GM21619 (cell line): ENCODE results near the gene SLC15A3.
"Not testable (repeated sequence)": the region's sequence is repeated elsewhere in the genome, so short reads cannot be mapped to it uniquely, and the experiment has no call there.

ENCODE experiments used
- ATAC-seq: cut with Tn5 transposase; IDR thresholded peaks from one replicate; pipeline ENCODE4 v1.9.1; 2021; ENCODE audit not compliant: unreplicated experiment

SLC15A3 gene

GRCh38 chr11:60917267-60917666, 34.7 kb downstream of the SLC15A3 start:
- ATAC-seq, result no peak

GRCh38 chr11:60916669-60917206, 35.2 kb downstream of the SLC15A3 start:
- ATAC-seq, result no peak

GRCh38 chr11:60915248-60915914, 36.6 kb downstream of the SLC15A3 start:
- peak; percentile 51 for ATAC-seq

DNA sequence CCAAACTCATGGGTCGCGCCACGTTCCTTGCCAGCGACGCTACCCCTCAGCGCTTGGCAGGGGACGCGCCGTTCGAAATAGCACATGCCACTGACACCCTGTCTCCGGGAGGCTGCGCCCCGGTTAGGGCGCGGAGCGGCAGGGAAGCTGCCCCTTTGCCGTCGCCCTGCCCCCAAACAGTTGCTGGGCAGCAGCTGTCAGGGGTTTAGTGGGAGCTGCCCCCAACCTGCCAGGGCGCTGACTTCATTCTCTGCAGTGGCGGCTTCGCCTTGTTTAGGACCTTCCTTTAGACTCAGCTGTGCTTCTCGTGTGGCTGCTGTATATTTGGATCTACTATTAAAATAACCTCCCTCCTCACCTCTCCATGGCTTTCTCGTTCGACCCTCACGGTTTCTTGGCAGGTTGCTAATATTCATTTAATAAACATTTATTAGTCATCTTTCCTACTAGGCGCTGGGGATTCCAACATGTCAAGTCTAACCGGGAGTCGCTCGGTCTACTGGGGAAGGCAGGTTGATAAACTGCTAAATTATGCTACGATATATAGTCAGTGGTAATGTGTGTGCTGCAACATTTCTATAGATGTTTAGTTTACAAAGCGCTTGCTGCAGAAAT, 37.2 kb downstream of the SLC15A3 start:
- peak; percentile 2 for ATAC-seq

- ATAC-seq, result peak; percentile 36
Measured at GRCh38 chr11:60913793-60914632, 38.0 kb downstream of the SLC15A3 start, which contains the start of gene TMEM109. TSS of gene TMEM109 (plus strand) at chr11:60914158. CDS start at chr11:60919694, 5,536 bp downstream.

DNA sequence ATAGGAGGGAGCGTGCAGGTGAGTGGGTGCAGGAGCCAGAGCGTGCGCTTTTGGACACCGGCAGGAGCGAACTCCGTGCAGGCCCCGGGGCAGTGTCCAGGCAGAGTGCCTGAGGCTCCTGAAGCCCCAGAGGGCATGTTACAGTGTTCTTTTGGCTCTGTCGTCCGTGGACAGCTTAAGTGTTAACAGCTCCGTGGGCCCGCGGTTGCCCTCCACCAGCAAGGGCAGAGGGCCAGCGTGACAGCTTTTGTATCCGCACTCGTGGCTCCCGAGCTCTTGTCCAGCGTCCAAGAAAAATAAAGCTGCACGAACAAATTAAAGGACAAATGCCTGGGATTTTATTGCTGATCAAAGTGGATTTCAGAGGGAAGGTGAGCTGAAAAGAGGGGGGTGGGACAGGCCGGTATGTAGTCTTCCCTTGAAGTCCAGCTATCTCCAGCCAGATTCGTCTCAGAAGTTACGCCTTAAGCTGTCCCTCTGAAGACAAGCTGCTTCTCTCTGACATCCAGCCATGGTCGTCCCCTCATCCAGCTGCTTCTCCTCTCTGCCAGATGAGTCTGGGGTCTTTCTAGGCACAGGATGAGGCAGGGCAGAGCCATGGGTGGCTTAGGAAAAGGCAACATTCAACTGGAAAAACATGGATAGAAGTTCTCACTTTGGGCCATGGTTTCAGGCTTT, 39.0 kb downstream of the SLC15A3 start:
- no peak for ATAC-seq

- ATAC-seq, result no peak
Measured at GRCh38 chr11:60912223-60912850, 39.6 kb downstream of the SLC15A3 start.

- ATAC-seq, result no peak
Measured at GRCh38 chr11:60910711-60911380, 41.1 kb downstream of the SLC15A3 start.

- peak; percentile 29 for ATAC-seq
Measured at GRCh38 chr11:60910281-60910687, 41.7 kb downstream of the SLC15A3 start.

DNA sequence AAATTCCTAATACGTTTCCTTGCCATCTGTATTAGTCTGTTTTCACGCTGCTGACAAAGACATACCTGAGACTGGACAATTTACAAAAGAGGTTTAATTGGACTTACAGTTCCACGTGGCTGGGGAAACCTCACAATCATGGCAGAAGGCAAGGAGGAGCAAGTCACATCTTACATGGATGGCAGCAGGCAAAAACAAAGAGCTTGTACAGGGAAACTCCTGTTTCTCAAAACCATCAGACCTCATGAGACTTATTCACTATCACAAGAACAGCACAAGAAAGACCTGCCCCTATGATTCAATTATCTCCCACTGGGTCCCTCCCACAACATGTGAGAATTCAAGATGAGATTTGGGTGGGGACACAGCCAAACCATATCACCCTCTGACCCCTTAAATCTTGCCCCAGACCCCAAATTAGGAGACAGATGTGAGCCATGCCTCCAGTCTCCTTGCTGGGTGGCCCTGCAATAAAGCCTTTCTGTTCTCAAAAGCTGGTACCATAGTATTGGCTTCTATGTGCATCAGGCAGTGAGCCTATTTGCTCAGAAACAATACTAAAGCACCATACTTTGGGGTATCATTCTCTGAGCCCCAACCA, 42.2 kb downstream of the SLC15A3 start:
- ATAC-seq, result not testable (repeated sequence)

DNA sequence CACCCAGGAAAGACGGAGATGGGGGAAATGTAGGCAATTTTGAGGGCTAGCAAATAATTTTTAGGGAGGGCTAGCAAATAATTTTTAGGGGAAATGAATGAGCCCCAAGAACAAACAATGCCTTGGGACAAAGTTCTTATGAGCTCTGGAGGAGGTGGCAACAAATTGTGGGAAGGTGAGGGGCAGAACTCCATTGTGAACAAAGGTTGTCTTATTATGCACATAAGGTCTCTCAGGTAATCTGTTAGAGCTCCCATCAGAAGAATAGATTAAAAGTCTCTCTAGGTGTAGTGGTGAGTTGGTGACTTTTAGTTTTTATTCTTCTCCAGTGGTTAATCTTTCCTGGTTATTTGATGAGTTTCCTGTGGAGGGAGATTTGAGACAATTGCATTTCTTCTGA, 43.2 kb downstream of the SLC15A3 start:
- ATAC-seq, result no peak

DNA sequence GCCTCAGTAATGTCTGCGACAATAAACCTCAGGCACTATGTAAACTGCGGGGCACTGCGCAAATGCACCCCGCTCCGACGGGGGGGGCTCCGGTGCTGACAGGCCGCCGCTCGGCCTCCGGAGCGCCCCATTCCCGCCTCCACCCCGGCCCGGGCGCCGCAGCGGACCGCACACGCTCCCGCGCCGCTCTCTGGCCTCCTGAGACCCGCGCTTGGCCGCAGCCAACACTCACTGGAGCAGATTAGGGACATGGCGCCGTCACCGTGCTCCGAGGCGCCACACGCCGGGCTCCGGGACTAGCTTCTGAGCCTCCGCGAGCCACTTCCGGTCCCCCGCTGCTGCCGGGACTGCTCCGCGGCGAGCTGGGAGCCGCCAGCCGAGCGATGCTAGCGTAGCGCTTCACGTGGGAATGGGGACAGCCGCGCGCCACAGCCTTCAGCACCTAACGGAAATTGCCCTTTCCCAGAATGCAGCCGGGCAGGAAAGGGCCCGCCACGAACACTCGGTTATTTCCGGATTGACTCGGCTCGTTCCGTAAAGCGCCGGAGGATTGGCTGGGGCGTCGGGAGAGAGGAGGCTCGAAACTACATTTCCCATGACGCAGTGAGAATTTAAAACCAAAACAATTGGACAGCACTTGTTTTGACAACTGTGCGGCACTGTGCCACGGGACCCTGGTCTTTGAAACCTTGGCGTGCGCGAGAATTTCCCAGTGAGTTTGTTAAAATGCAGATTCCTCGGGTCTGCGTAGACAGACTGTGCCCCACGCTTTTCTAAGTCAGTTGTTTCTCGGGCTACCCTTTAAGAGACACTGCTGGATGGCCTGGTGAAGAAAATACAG, 45.6 kb downstream of the SLC15A3 start, which contains the start of gene PRPF19:
TSS of gene PRPF19 (minus strand) at position 454 of the 841 bp plus-strand sequence. CDS start at position 251, 203 bp downstream.
- ATAC-seq, result peak; percentile 73

DNA sequence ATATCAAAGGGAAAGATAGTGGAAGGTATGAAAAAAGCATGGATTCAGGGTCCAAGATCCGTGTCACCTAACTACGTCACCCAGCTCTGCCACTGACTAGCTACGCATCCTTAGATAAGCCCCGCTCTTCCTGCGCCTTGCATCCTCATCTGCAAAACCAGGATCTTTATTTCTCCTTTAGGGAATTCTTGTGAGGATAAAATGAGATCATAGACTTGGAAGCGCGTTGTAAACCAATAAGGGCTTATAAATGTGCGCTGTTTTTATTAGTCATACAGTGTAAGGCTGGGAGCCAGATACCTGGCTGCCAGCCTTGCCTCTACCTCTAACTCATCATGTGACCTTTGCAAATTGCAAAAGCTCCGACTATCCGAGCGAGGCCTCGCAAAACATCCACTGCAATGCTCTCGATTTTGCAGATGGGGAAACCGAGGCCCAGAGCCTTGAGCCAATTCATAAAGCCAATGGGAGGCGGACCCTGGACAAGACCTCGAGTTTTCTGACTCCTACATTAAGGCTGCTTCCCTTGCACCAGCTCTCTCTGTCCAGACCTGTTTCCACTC, 46.3 kb downstream of the SLC15A3 start:
- no peak for ATAC-seq

GRCh38 chr11:60905047-60905446, 46.9 kb downstream of the SLC15A3 start:
- ATAC-seq, result no peak

GRCh38 chr11:60902625-60903024, 49.4 kb downstream of the SLC15A3 start:
- no peak for ATAC-seq

GRCh38 chr11:60900673-60901404, 51.1 kb downstream of the SLC15A3 start:
- ATAC-seq, result no peak

- ATAC-seq, result no peak
Measured at GRCh38 chr11:60899977-60900376, 52.0 kb downstream of the SLC15A3 start.
